ENCODE results near the gene CDRT15.

The CDRT15 gene

DNA sequence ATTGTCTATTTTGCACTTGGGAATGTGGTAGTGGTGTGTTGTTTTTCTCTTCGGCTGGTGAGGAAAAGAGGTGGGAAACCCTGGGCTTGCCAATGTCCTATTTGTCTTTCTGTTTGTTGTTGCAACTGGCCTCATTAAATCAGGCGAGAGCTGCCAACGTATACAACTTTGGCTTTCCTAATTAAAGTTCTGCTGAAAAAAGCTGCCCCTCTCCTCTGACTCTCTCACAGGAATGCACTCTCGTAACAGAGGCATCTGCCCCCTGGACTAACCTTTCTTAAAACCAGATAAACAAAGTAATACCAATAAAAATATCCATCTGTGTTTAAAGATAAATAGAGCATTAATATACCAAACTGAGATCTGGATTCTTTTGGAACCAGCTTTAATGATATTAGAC, 7.8 kb downstream of the CDRT15 start:
- Histone ChIP-seq H3K36me3 (no peaks in the 10 kb centered on the region), H3K4me3 (no peak overlapping the region), H3K4me1 (no peaks in the 10 kb centered on the region), H3K27me3 (no peaks in the 10 kb centered on the region), H3K27ac (no peak overlapping the region), H3K9me3 (no peaks in the 10 kb centered on the region)
- intact Hi-C loops (cut with DNase I; ENCODE audit: low total_unique reads), result no loop called here
- TF ChIP-seq, protein P1, sequence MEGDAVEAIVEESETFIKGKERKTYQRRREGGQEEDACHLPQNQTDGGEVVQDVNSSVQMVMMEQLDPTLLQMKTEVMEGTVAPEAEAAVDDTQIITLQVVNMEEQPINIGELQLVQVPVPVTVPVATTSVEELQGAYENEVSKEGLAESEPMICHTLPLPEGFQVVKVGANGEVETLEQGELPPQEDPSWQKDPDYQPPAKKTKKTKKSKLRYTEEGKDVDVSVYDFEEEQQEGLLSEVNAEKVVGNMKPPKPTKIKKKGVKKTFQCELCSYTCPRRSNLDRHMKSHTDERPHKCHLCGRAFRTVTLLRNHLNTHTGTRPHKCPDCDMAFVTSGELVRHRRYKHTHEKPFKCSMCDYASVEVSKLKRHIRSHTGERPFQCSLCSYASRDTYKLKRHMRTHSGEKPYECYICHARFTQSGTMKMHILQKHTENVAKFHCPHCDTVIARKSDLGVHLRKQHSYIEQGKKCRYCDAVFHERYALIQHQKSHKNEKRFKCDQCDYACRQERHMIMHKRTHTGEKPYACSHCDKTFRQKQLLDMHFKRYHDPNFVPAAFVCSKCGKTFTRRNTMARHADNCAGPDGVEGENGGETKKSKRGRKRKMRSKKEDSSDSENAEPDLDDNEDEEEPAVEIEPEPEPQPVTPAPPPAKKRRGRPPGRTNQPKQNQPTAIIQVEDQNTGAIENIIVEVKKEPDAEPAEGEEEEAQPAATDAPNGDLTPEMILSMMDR (IDR thresholded peaks at IDR 0.05), result no peak
- no peak for DNase-seq

DNA sequence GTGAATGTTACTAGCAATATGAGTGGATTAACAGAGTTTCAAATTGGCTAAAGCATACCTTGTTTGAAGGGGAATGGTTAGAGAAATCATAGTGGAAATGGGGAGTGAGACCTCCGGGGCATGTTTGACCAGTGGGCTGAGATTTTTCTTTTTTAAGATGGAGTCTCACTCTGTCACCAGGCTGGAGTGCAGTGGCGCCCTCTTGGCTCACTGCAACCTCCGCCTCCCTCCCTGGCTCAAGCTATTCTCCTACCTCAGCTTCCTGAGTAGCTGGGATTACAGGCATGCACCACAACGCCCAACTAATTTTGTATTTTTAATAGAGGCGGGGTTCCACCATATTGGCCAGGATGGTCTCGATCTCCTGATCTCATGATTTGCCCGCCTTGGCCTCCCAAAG, 9.6 kb downstream of the CDRT15 start:
- intact Hi-C loops (cut with DNase I; ENCODE audit: low total_unique reads), result no loop called here
- no peak overlapping the region for H3K4me3 ChIP-seq
- TF ChIP-seq, protein P1 (IDR thresholded peaks at IDR 0.05), result no peak
- H3K36me3 ChIP-seq, result no peaks in the 10 kb centered on the region
- H3K9me3 ChIP-seq, result no peaks in the 10 kb centered on the region
- no peak overlapping the region for H3K27ac ChIP-seq
- H3K4me1 ChIP-seq, result no peaks in the 10 kb centered on the region
- DNase-seq, result no peak
- no peaks in the 10 kb centered on the region for H3K27me3 ChIP-seq

DNA sequence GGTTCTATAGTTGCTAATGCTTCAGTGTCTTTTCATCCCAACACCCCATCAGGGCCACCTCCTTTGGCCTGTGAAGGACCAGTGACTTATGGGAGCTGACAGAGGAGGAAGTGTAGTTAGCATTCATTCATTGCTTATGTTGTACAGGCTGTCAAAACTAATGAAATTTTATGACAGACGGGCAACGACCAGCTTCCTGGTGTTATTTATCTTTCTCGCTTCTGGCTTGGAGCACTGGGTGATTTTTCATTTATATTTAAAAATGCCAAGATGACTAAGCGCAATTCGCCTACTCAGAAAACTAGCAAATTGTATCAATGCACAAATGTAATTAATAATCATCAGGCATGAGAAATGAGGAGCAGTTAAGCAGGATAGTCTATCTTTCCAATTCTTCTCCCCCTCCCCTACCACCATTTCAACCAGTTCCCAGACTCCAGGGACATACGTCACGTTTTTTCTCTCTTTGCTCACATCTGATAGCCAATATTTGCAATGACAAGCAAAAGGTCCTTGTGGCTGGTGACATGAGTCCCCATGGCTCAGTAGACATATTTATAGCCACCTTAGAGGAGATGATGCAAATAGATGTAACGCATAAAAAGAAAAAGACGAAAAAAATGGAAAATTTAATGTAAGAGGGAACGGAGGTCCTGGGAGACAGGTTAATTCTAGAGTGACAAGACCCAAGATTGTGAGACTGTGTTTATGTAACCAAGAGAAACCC, 11.2 kb downstream of the CDRT15 start:
- intact Hi-C loops (cut with DNase I; ENCODE audit: low total_unique reads), result no loop called here
- Histone ChIP-seq H3K36me3 (no peaks in the 10 kb centered on the region), H3K27me3 (no peaks in the 10 kb centered on the region), H3K4me1 (no peaks in the 10 kb centered on the region), H3K9me3 (no peaks in the 10 kb centered on the region), H3K27ac (no peak overlapping the region), H3K4me3 (no peak overlapping the region)
- TF ChIP-seq, protein P1 (IDR thresholded peaks at IDR 0.05), result no peak
- no peak for DNase-seq

DNA sequence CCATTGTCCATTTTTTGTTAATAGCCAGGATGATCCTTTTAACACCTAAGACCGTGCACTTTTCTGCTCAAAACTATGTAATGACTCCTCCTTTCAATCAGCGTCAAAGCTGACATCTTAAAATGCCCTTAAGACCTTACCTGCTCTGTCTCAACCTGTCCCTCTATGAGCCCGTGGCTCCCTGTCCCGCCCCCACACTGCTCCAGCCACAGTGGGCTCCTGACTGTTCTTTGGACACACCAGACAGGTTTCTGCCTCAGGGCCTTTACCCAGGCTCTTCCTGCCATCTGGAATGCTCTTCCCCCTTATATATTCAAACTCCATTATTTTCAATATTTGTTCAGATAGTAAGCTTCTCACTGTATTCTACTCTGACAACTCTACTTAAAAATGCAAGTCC, 14.1 kb downstream of the CDRT15 start:
- intact Hi-C loops (cut with DNase I; ENCODE audit: low total_unique reads), result no loop called here
- H3K9me3 ChIP-seq, result no peaks in the 10 kb centered on the region
- H3K4me3 ChIP-seq, result no peak overlapping the region
- H3K36me3 ChIP-seq, result no peaks in the 10 kb centered on the region
- no peaks in the 10 kb centered on the region for H3K4me1 ChIP-seq
- no peak for DNase-seq
- H3K27ac ChIP-seq, result no peak overlapping the region
- no peaks in the 10 kb centered on the region for H3K27me3 ChIP-seq
- TF ChIP-seq, protein P1 (IDR thresholded peaks at IDR 0.05), result no peak

DNA sequence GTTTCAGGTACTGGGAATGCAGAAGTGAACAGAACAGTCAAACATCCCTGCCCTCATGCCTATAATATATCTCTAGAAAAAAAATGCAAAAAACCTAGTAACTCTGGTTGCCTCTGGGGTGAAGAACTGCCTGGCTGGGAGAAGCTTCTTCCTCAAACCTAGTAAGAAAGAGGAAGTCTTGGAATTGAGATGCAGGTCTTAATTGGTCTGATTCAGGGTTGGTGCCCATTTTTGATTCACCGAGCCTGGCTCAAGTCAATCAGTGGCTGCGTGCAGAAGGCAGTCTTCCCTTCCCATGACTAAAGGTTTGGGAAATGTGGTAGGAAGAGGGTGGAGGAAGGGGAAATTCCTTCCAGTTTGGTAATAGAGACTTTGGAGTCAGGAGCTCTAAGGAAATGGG, 22.4 kb downstream of the CDRT15 start:
- no peak for DNase-seq
- no peaks in the 10 kb centered on the region for H3K4me1 ChIP-seq
- intact Hi-C loops (cut with DNase I; ENCODE audit: low total_unique reads), result no loop called here
- no peak overlapping the region for H3K27ac ChIP-seq
- H3K4me3 ChIP-seq, result no peak overlapping the region
- TF ChIP-seq, protein P1 (IDR thresholded peaks at IDR 0.05), result no peak
- no peaks in the 10 kb centered on the region for H3K27me3 ChIP-seq
- peaks cover 0 to 8% (median 0%) of the 10 kb centered on the region in 3 donors for H3K36me3 ChIP-seq
- no peaks in the 10 kb centered on the region for H3K9me3 ChIP-seq

DNA sequence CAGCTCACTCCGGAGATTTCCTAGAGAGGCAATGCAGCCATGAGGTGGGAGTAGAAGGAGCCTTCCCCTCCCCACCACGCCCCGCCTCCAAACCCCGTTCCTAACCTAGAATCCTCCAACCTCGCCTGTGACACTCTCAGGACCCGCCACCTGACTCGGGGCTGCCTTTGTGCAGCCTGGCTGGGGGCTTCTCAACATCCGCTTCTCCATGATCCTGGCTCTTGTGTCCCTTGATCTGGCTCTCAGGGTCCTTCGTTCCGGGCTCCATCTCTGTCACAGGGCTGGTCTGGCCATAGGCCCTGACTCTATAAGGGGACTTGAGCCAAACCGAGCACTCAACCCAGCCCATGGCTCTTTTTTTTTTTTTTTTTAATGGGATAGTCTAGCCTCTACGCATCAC, 24.3 kb downstream of the CDRT15 start:
- DNase-seq, result no peak
- Histone ChIP-seq H3K9me3 (no peaks in the 10 kb centered on the region), H3K27ac (no peak overlapping the region), H3K4me1 (no peaks in the 10 kb centered on the region), H3K27me3 (no peaks in the 10 kb centered on the region), H3K4me3 (no peak overlapping the region), H3K36me3 (peaks cover 0 to 26% (median 12%) of the 10 kb centered on the region in 3 donors)
- intact Hi-C loops (cut with DNase I; ENCODE audit: low total_unique reads), result no loop called here
- TF ChIP-seq, protein P1 (IDR thresholded peaks at IDR 0.05), result no peak

Measured in tibial artery (tissue), 4 donors.